Measurements from ENCODE around the gene KCNK1.

The KCNK1 gene

DNA sequence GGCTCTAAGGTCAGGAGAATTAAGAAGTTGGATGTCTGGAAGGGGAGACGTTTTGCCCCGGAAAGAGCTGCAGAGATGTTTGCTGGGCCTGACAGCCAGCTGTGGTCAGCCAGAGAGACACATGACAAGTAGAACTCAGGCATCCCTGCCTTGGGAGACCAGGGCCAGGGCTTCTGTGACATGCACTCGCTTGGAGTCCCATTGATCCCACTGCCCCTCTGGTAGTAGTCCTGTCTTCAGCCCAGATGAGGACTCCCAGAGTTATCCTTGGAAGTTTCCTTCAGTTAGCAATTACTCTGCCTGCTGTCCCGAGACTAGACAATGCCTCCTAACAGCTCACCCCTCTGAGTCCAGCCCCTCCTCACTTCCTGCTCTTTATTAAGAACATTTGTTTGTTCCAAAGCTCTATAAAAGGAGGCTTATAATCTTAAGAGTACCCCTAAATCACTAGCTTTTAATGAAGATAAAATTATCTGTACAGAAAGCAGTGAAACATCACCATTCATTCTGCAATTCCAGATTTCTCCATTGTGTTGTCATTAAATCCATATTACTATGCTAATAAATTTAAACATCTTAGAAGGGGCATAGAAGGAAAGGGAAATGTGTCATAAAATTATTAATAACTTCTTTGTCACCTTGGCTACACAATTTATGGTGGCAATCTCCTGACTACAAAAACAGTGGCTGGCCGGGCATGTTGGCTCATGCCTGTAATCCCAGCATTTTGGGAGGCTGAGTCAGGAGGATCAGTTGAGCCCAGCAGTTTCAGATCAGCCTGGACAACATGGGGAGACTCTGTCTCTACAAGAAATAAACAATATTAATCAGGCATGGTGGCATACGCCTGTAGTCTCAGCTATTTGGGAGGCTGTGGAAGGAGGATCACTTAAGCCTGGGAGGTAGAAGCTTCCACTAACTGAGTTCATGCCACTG is 94.2 kb downstream of the KCNK1 start:
- DNase-seq, result no peak

- no peak for DNase-seq
Observed at GRCh38 chr1:233710031-233710430, 96.1 kb downstream of the KCNK1 start.

DNA sequence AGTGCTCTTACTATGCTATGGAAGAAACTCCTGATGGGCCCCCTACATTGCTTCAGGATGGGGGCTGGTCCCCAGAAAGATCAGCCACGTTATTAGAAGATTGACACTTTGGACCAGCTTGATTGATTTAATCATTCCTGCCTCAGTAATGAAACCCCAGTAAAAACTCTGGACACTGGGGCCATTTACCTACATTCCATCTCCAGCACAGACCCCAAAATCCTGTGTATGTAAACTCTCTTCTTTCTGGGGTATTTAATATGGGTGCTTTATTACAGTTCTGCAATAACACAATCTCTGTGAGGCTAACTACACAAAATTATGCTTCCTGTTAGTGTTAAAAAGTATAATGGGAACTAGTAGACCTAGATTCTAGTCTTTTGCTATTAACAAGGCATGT is 96.6 kb downstream of the KCNK1 start:
- no peak for DNase-seq

DNA sequence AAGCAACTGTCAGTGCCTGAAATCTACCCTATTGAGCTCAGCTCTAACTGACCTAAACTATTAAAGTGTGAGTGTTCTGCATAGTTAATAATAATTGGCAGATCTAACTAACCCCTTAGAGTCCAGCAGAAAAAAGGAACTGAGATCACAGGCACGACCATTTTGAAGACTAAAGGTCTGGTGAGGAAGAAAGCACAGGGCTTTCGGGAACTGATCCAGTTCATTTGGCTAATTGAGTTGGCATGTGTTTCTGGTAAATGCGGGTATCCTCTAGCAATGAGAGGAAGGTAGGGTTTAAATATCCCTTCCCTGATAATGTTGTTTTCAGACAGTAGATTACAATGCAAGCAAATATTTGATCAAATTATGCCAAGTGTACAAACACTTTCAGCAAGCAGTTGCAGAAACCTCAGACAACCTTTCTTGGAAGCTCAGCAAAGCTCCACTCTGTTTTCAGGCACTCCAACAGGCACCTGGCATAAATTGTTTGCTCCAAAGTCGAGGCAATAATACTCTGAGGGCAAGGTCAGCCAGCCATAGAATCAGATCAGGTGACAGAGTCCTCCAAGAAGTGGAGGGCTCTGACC is 100.8 kb downstream of the KCNK1 start:
- peak; percentile 91 for DNase-seq

DNA sequence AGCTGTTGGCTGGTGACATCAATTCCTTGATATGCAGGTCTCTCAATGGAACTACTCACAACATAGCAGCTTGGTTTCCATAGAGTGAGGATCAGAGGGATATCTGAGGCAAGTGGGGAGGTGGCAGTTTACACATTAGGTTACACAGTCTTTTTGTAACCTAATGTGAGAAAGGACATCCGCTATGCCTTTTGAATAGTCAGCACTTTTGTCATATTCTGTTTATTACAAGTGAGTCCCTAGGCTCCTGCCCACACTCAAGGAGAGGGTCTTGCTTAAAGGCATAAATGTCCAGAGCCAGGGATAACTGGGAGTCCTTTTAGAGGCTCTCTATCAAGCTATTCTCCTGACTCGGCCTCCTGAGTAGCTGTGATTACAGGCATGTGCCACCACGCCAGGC is 104.2 kb downstream of the KCNK1 start:
- no peak for DNase-seq

- DNase-seq, result no peak
Observed at GRCh38 chr1:233719655-233720341, 105.9 kb downstream of the KCNK1 start.

- peak; percentile 57 for DNase-seq
Observed at GRCh38 chr1:233721004-233721595, 107.2 kb downstream of the KCNK1 start.
